ENCODE results near the gene TMEM253.

The TMEM253 gene

GRCh38 chr14:21057803-21058675 lies 42.8 kb upstream of the TMEM253 start, which contains the start of gene RNASE8:
RNASE8 (plus strand) TSS chr14:21057822; CDS start chr14:21057893, 71 bp downstream.
- no peak for TF ChIP-seq ZFX (IDR thresholded peaks at IDR 0.05)
- no peak for TF ChIP-seq CTCF (conservative IDR thresholded peaks at IDR 0.05)
- no peak within 1 kb of the TSS for H3K27ac ChIP-seq

- no peak for TF ChIP-seq CTCF (conservative IDR thresholded peaks at IDR 0.05)
- no peak for TF ChIP-seq ZFX (IDR thresholded peaks at IDR 0.05)
- no peak overlapping the region for H3K27ac ChIP-seq
Observed at GRCh38 chr14:21058903-21059302, 42.0 kb upstream of the TMEM253 start.

GRCh38 chr14:21059842-21060613 lies 40.8 kb upstream of the TMEM253 start:
- no peak for TF ChIP-seq ZFX (IDR thresholded peaks at IDR 0.05)
- TF ChIP-seq CTCF (conservative IDR thresholded peaks at IDR 0.05) = no peak
- no peak overlapping the region for H3K27ac ChIP-seq

GRCh38 chr14:21060614-21061346 lies 40.1 kb upstream of the TMEM253 start:
- TF ChIP-seq CTCF (conservative IDR thresholded peaks at IDR 0.05) (no peak), ZFX (IDR thresholded peaks at IDR 0.05) (no peak)
- no peak overlapping the region for H3K27ac ChIP-seq

- no peak for TF ChIP-seq CTCF (conservative IDR thresholded peaks at IDR 0.05)
- TF ChIP-seq ZFX (IDR thresholded peaks at IDR 0.05) = no peak
- no peak overlapping the region for H3K27ac ChIP-seq
Observed at GRCh38 chr14:21061347-21061668, 39.6 kb upstream of the TMEM253 start.

GRCh38 chr14:21063479-21063878 lies 37.4 kb upstream of the TMEM253 start:
- no peak overlapping the region for H3K27ac ChIP-seq
- TF ChIP-seq CTCF (conservative IDR thresholded peaks at IDR 0.05) (no peak), ZFX (IDR thresholded peaks at IDR 0.05) (no peak)

All from C4-2B (cell line).